Activated T-helper 1 cell treated with anti-CD3 and anti-CD28 coated beads, Interleukin-2, amount 50 U/mL, for 16 hours (primary cell): ENCODE results near the gene TCP11X2.
"Not testable (repeated sequence)": the region's sequence is repeated elsewhere in the genome, so short reads cannot be mapped to it uniquely, and the experiment has no call there.

ENCODE experiments used
- DNase-seq, 2 donors: peaks; one replicate each; pipeline ENCODE4 v3.0.0-alpha.2; 2020; ENCODE audit warnings: low read depth in 1 of 2, low spot score in 1 of 2

Gene TCP11X2

GRCh38 chrX:102471762-102472220 is at the start of gene TCP11X2:
TCP11X2 (minus strand) TSS chrX:102471812.
- not testable (repeated sequence) for DNase-seq

GRCh38 chrX:102517326-102517725 is 45.7 kb upstream of the TCP11X2 start:
- DNase-seq, result no peak

GRCh38 chrX:102515975-102516941 is 44.6 kb upstream of the TCP11X2 start, which contains the start of gene TMSB15A:
TMSB15A (minus strand) TSS chrX:102516739.
- DNase-seq, result peak; percentile 7 to 26

GRCh38 chrX:102514536-102514935 is 42.9 kb upstream of the TCP11X2 start:
- no peak for DNase-seq

GRCh38 chrX:102498732-102499131 is 27.1 kb upstream of the TCP11X2 start:
- no peak for DNase-seq

GRCh38 chrX:102491766-102492165 is 20.2 kb upstream of the TCP11X2 start:
- DNase-seq, result no peak

GRCh38 chrX:102478765-102479164 is 7.2 kb upstream of the TCP11X2 start:
- not testable (repeated sequence) for DNase-seq

- not testable (repeated sequence) for DNase-seq
Observed at GRCh38 chrX:102470215-102470614, 1.4 kb downstream of the TCP11X2 start.

- not testable (repeated sequence) for DNase-seq
Observed at GRCh38 chrX:102458615-102459014, 13.0 kb downstream of the TCP11X2 start.

GRCh38 chrX:102439908-102440307 is 31.7 kb downstream of the TCP11X2 start, which contains the start of gene NXF2B:
NXF2B (minus strand) TSS chrX:102440008; CDS start chrX:102380036, 59,972 bp downstream.
- DNase-seq, result not testable (repeated sequence)

GRCh38 chrX:102414493-102414892 is 57.1 kb downstream of the TCP11X2 start:
- not testable (repeated sequence) for DNase-seq
